H1 (cell line): ENCODE results near the gene ANKMY2. TPM values are rescaled to one million over a fixed set of nuclear protein-coding genes. Genes with fewer than 3 reads are reported as not detected.
A peak's percentile ranks its signal among the peaks of the same experiment; 100 is the strongest.
"Not testable (repeated sequence)": the region's sequence is repeated elsewhere in the genome, so short reads cannot be mapped to it uniquely, and the experiment has no call there.

ENCODE experiments used
- CTCF ChIA-PET: fragments of 300-600 bp; sonication (Branson Sonifier 250); formaldehyde crosslinking; loops from one replicate; lab custom pipeline; 2021; ENCODE audit not compliant: partially characterized antibody; lab: Charles Lee
- POLR2A ChIA-PET: fragments of 300-600 bp; sonication (Branson Sonifier 250); formaldehyde crosslinking; loops from one replicate; lab custom pipeline; 2021; ENCODE audit warnings: inconsistent platforms; ENCODE audit not compliant: partially characterized antibody; lab: Charles Lee
- DNase-seq, 2 experiments: peaks; one replicate each; pipeline versions ENCODE4 v3.0.0 to v3.0.0-alpha.2; 2010 to 2022; ENCODE audit warnings: low spot score in 2 of 2, low read depth in 1 of 2, mixed read lengths in 1 of 2
- FAIRE-seq: peaks from 2 replicates; lab custom pipeline; 2011; peaks lifted over from hg19 to GRCh38; lab: Jason Lieb, UNC
- H2AFZ ChIP-seq: 2 replicates; pipeline ENCODE4 v1.8.1; 2012; ENCODE audit warnings: low read length, inconsistent platforms
- H2AK5ac ChIP-seq: 2 replicates; pipeline ENCODE4 v1.6.1; 2013; ENCODE audit warnings: low read depth, low read length
- H2BK120ac ChIP-seq: replicated peaks from 2 replicates; pipeline ENCODE3; 2013; ENCODE audit warnings: low read depth, low read length, inconsistent platforms
- H2BK12ac ChIP-seq: 2 replicates; pipeline ENCODE4 v1.6.1; 2013; ENCODE audit warnings: low read depth, low read length
- H2BK15ac ChIP-seq: 2 replicates; pipeline ENCODE4 v1.6.1; 2013; ENCODE audit warnings: low read length
- H2BK20ac ChIP-seq: 2 replicates; pipeline ENCODE4 v1.6.1; 2013; ENCODE audit warnings: low read length
- H2BK5ac ChIP-seq: 2 replicates; pipeline ENCODE4 v1.6.1; 2013; ENCODE audit warnings: low read depth, low read length
- H3K14ac ChIP-seq: 2 replicates; pipeline ENCODE4 v1.6.1; 2013; ENCODE audit warnings: inconsistent platforms; ENCODE audit not compliant: insufficient read length
- H3K18ac ChIP-seq: 2 replicates; pipeline ENCODE4 v1.6.1; 2013; ENCODE audit warnings: low read length; ENCODE audit errors: extremely low read depth
- H3K23ac ChIP-seq: 2 replicates; pipeline ENCODE4 v1.6.1; 2013; ENCODE audit warnings: inconsistent platforms; ENCODE audit not compliant: insufficient read length
- H3K23me2 ChIP-seq: 2 replicates; pipeline ENCODE4 v1.6.1; 2013; ENCODE audit warnings: low read depth, low read length
- H3K27ac ChIP-seq: 2 replicates; pipeline ENCODE4 v1.6.1; 2011; ENCODE audit warnings: low read depth, low read length, inconsistent platforms
- H3K27me3 ChIP-seq, 4 experiments: replicated peaks in 1 of 4; 1 replicate in 1 of 4; 2 replicates in 3 of 4; pipeline versions ENCODE4 v1.6.1 to v1.8.1; 2011 to 2013; ENCODE audit warnings: low read length in 3 of 4, mild to moderate bottlenecking in 3 of 4, inconsistent platforms in 2 of 4, mixed read lengths in 2 of 4, moderate library complexity in 1 of 4; ENCODE audit not compliant: control insufficient read depth in 3 of 4, insufficient read depth in 3 of 4; ENCODE audit errors: extremely low read depth in 1 of 4
- H3K36me3 ChIP-seq, 4 experiments: 2 replicates each; pipeline versions ENCODE4 v1.6.1 to v1.8.1; 2011 to 2013; ENCODE audit warnings: mild to moderate bottlenecking in 4 of 4, low read length in 3 of 4, moderate library complexity in 2 of 4, control low read depth in 1 of 4, inconsistent platforms in 1 of 4; ENCODE audit not compliant: insufficient read depth in 4 of 4, control insufficient read depth in 2 of 4
- H3K4ac ChIP-seq: replicated peaks from 2 replicates; pipeline ENCODE3; 2013; ENCODE audit warnings: low read length, low read depth, mixed read lengths, inconsistent platforms; ENCODE audit not compliant: insufficient read length
- H3K4me1 ChIP-seq, 4 experiments: replicated peaks in 1 of 4; 1 replicate in 1 of 4; 2 replicates in 3 of 4; pipeline versions ENCODE4 v1.6.1 to v1.8.1; 2011 to 2013; ENCODE audit warnings: low read length in 3 of 4, inconsistent platforms in 2 of 4, mixed read lengths in 1 of 4; ENCODE audit not compliant: insufficient read depth in 4 of 4, control insufficient read depth in 3 of 4
- H3K4me2 ChIP-seq, 2 experiments: 2 replicates each; pipeline versions ENCODE4 v1.6.1 to v1.8.1; 2011 to 2013; ENCODE audit warnings: low read depth in 2 of 2, low read length in 2 of 2, control low read depth in 1 of 2, inconsistent platforms in 1 of 2, mild to moderate bottlenecking in 1 of 2; ENCODE audit not compliant: insufficient read depth in 1 of 2
- H3K4me3 ChIP-seq, 4 experiments: fragments of 200-600, 300-600 bp in 1 of 4; sonication (generic), shearing (Covaris generic), sonication (Bioruptor Twin) in 1 of 4; 2 replicates each; pipeline versions ENCODE4 v1.5.1 to v1.8.1; 2011 to 2016; ENCODE audit warnings: low read length in 4 of 4, low read depth in 3 of 4, control low read depth in 2 of 4, inconsistent platforms in 2 of 4, mild to moderate bottlenecking in 2 of 4, mixed read lengths in 1 of 4, moderate library complexity in 1 of 4; ENCODE audit not compliant: insufficient read depth in 2 of 4; ENCODE audit errors: extremely low read depth in 1 of 4
- H3K56ac ChIP-seq: replicated peaks from 2 replicates; pipeline ENCODE3; 2013; ENCODE audit warnings: low read depth, mild to moderate bottlenecking, mixed read lengths, low read length, inconsistent platforms; ENCODE audit not compliant: insufficient read length
- H3K79me1 ChIP-seq: 2 replicates; pipeline ENCODE4 v1.6.1; 2013; ENCODE audit warnings: low read depth, low read length, control low read depth
- H3K79me2 ChIP-seq, 2 experiments: 2 replicates each; pipeline versions ENCODE4 v1.6.1 to v1.8.1; 2012 to 2013; ENCODE audit warnings: low read length in 2 of 2, mild to moderate bottlenecking in 2 of 2, inconsistent platforms in 1 of 2; ENCODE audit not compliant: insufficient read depth in 2 of 2, control insufficient read depth in 1 of 2
- H3K9ac ChIP-seq, 4 experiments: replicated peaks in 1 of 4; 1 replicate in 1 of 4; 2 replicates in 3 of 4; pipeline versions ENCODE4 v1.6.1 to v1.8.1; 2011 to 2013; ENCODE audit warnings: low read depth in 3 of 4, low read length in 3 of 4, control low read depth in 2 of 4, mild to moderate bottlenecking in 2 of 4, moderate library complexity in 2 of 4, inconsistent platforms in 1 of 4; ENCODE audit errors: extremely low read depth in 1 of 4
- H3K9me3 ChIP-seq, 2 experiments: 2 replicates each; pipeline versions ENCODE4 v1.6.1 to v1.8.1; 2012 to 2013; ENCODE audit warnings: mild to moderate bottlenecking in 2 of 2, moderate library complexity in 2 of 2, control low read depth in 1 of 2, inconsistent platforms in 1 of 2, low read depth in 1 of 2, low read length in 1 of 2, mixed read lengths in 1 of 2; ENCODE audit not compliant: insufficient read depth in 2 of 2
- H4K20me1 ChIP-seq, 2 experiments: replicated peaks in 1 of 2; 2 replicates each; pipeline versions ENCODE3 to v1.8.1; 2011 to 2013; ENCODE audit warnings: inconsistent platforms in 2 of 2, low read length in 2 of 2, mild to moderate bottlenecking in 1 of 2; ENCODE audit not compliant: insufficient read depth in 2 of 2, control insufficient read depth in 1 of 2
- H4K5ac ChIP-seq: 2 replicates; pipeline ENCODE4 v1.6.1; 2013; ENCODE audit warnings: low read length, low read depth, mixed read lengths, inconsistent platforms; ENCODE audit not compliant: insufficient read length
- H4K8ac ChIP-seq: 2 replicates; pipeline ENCODE4 v1.8.0; 2013; ENCODE audit warnings: mild to moderate bottlenecking, moderate library complexity, low read length, inconsistent platforms; ENCODE audit not compliant: insufficient read depth; ENCODE audit errors: extremely low read depth
- H4K91ac ChIP-seq: replicated peaks from 2 replicates; pipeline ENCODE3; 2013; ENCODE audit warnings: low read length, mixed read lengths, inconsistent platforms; ENCODE audit not compliant: insufficient read length
- WGBS, 2 experiments: shearing (Covaris generic) in 1 of 2; methylation state at CpG; one replicate each; pipeline versions ENCODE4 v1.1.6 to v1.1.7; 2013 to 2015; ENCODE audit warnings: low lambda C conversion rate in 2 of 2, mixed read lengths in 2 of 2, inconsistent platforms in 1 of 2, low coverage in 1 of 2, missing lambda C conversion rate in 1 of 2; ENCODE audit not compliant: insufficient replicate concordance in 2 of 2, insufficient coverage in 1 of 2, insufficient read length in 1 of 2; ENCODE audit errors: extremely low coverage in 1 of 2, missing lambda C conversion rate in 1 of 2; 5-methylcytosine and 5-hydroxymethylcytosine counted together
- polyA plus RNA-seq, 7 experiments: library from polyadenylated mRNA; depleted of rRNA in 3 of 7; stranded (reverse) in 5 of 7; unstranded in 2 of 7; fragments of >200 nt in 5 of 7; fragments of 200-250 nt in 2 of 7; gene quantifications; 1 replicate in 5 of 7; 2 replicates in 1 of 7; 4 replicates in 1 of 7; pipeline versions ENCODE4 v1.2.1 to v1.2.3, GENCODE V29; 2011 to 2013; ENCODE audit warnings: missing spikeins in 2 of 7, mixed read lengths in 2 of 7
- total RNA-seq: library from RNA; stranded (reverse); fragmentation: NEBNext Ultra II Directional; extraction: Animal tissue kit (Norgen Biotek cat#: 25700); gene quantifications from 2 replicates; pipeline ENCODE4 v1.2.1, GENCODE V29; 2021
- TF ChIP-seq, protein P1 (sequence below): IDR thresholded peaks from 2 replicates; pipeline ENCODE4 v1.6.1; 2012; ENCODE audit warnings: inconsistent platforms

The ANKMY2 gene
- total and polyA plus RNA-seq, 2 of the 8 experiments (the other 6 are each of a cell fraction or from before 2014, with no cell fraction given), result 5.2 to 9.3 TPM

DNA sequence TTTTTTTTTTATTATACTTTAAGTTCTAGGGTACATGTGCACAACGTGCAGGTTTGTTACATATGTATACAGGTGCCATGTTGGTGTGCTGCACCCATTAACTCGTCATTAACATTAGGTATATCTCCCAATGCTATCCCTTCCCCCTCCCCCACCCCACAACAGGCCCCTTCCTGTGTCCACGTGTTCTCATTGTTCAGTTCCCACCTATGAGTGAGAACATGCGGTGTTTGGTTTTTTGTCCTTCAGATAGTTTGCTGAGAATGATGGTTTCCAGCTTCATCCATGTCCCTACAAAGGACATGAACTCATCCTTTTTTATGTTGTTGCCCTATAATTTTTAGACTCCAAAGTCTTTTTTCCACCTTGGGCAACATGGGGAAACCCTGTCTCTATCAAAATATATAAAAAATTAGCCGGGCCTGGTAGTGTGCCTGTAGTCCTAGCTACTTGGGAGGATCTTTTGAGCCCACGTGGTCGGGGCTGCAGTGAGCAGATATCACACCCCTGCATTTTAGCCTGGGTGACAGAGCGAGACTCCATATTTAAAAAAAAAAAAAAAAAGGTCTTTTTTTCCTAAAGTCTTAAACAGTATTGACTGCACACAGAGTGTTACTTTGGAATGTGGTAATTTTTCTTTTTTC, 14.4 kb upstream of the ANKMY2 start:
- not testable (repeated sequence) for H2BK15ac ChIP-seq, H3K23ac ChIP-seq, H4K91ac ChIP-seq, H2AK5ac ChIP-seq, H3K4me1 ChIP-seq, H3K18ac ChIP-seq, H3K4ac ChIP-seq, H3K14ac ChIP-seq, H3K36me3 ChIP-seq, H3K23me2 ChIP-seq, H2BK120ac ChIP-seq, H3K9ac ChIP-seq, DNase-seq, H3K27me3 ChIP-seq, H4K5ac ChIP-seq, H3K4me2 ChIP-seq, H4K8ac ChIP-seq, H3K79me1 ChIP-seq, H2BK12ac ChIP-seq, H2BK5ac ChIP-seq, H3K27ac ChIP-seq, H3K56ac ChIP-seq, H2AFZ ChIP-seq, H2BK20ac ChIP-seq, H4K20me1 ChIP-seq, H3K9me3 ChIP-seq, FAIRE-seq, H3K4me3 ChIP-seq
- 76% methylated on average over 8 of the region's 8 CpGs; no CpG with 5 or more reads in 1 of the 2 experiments for WGBS, 2 experiments
- ChIA-PET CTCF (interaction anchor here (1.8 to 1.9 kb wide), 2 partner anchors 10 to 15 kb away, joined by 5 read pairs; no protein-coding TSS in a partner anchor), POLR2A (interaction anchor here (6.5 kb wide), 1 partner anchor 13 kb away, joined by 52 read pairs; the partner anchor contains the start of genes ANKMY2 and BZW2)
- TF ChIP-seq, protein P1, sequence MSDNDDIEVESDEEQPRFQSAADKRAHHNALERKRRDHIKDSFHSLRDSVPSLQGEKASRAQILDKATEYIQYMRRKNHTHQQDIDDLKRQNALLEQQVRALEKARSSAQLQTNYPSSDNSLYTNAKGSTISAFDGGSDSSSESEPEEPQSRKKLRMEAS, result 0 out of 2 replicates have a peak, but pooled peaks have one; percentile 11
- H3K79me2 ChIP-seq, result peaks cover 3 to 95% of the 10 kb centered on the region in 2 experiments; a peak in 3 of 4 replicates
